CD14-positive monocyte (primary cell): ENCODE results near the gene HERPUD1. TPM values are rescaled to one million over a fixed set of nuclear protein-coding genes. Genes with fewer than 3 reads are reported as not detected.

Experiments used
- DNase-seq, 3 donors: peaks; one replicate each; pipeline ENCODE4 v3.0.0-alpha.2; 2011 to 2022
- H2AFZ ChIP-seq: 2 replicates; pipeline ENCODE4 v1.6.0; 2012; ENCODE audit warnings: mild to moderate bottlenecking, low read depth, low read length, inconsistent platforms; ENCODE audit not compliant: insufficient read depth, poor library complexity, severe bottlenecking
- H3K27ac ChIP-seq, 2 donors: 1 replicate in 1 of 2; 2 replicates in 1 of 2; pipeline ENCODE4 v1.5.1; 2012 to 2013; ENCODE audit warnings: low read length in 2 of 2, control low read depth in 1 of 2, inconsistent platforms in 1 of 2, low read depth in 1 of 2, mild to moderate bottlenecking in 1 of 2
- H3K27me3 ChIP-seq, 2 donors: one replicate each; pipeline versions ENCODE4 v1.6.0 to v1.6.1; 2011 to 2013; ENCODE audit warnings: low read length in 2 of 2; ENCODE audit not compliant: control insufficient read depth in 2 of 2, insufficient read depth in 2 of 2
- H3K36me3 ChIP-seq, 2 donors: replicated peaks in 1 of 2; 1 replicate in 1 of 2; 2 replicates in 1 of 2; pipeline versions ENCODE4 v1.5.1 to v1.6.1; 2012 to 2013; ENCODE audit warnings: low read length in 2 of 2, control low read depth in 1 of 2, inconsistent platforms in 1 of 2, mild to moderate bottlenecking in 1 of 2; ENCODE audit not compliant: insufficient read depth in 2 of 2, control insufficient read depth in 1 of 2
- H3K4me1 ChIP-seq, 2 donors: 1 replicate in 1 of 2; 2 replicates in 1 of 2; pipeline versions ENCODE4 v1.5.1 to v1.6.1; 2012 to 2013; ENCODE audit warnings: low read length in 2 of 2, control low read depth in 1 of 2, inconsistent platforms in 1 of 2, mild to moderate bottlenecking in 1 of 2, moderate library complexity in 1 of 2; ENCODE audit not compliant: insufficient read depth in 2 of 2, control insufficient read depth in 1 of 2
- H3K4me2 ChIP-seq: replicated peaks from 2 replicates; pipeline ENCODE3; 2012; ENCODE audit warnings: low read length, moderate library complexity, mild to moderate bottlenecking; ENCODE audit not compliant: poor library complexity, severe bottlenecking; ENCODE audit errors: extremely low read depth
- H3K4me3 ChIP-seq, 3 experiments: fragments of 200-600 bp in 1 of 3; sonication (generic) in 1 of 3; replicated peaks in 1 of 3; 1 replicate in 2 of 3; 2 replicates in 1 of 3; pipeline ENCODE4 v1.5.1; 2011 to 2013; ENCODE audit warnings: low read length in 3 of 3, mild to moderate bottlenecking in 3 of 3, control low read depth in 2 of 3, low read depth in 2 of 3, inconsistent platforms in 1 of 3, moderate library complexity in 1 of 3
- H3K79me2 ChIP-seq: 2 replicates; pipeline ENCODE4 v1.6.0; 2012; ENCODE audit warnings: mild to moderate bottlenecking, control low read depth, inconsistent platforms, low read length, moderate library complexity; ENCODE audit not compliant: insufficient read depth
- H3K9ac ChIP-seq: 2 replicates; pipeline ENCODE4 v1.6.0; 2017; ENCODE audit warnings: low read length, mild to moderate bottlenecking; ENCODE audit not compliant: insufficient read depth, poor library complexity, severe bottlenecking
- H3K9me3 ChIP-seq, 2 donors: replicated peaks in 1 of 2; 1 replicate in 1 of 2; 2 replicates in 1 of 2; pipeline versions ENCODE4 v1.5.1 to v1.6.1; 2012 to 2013; ENCODE audit warnings: low read length in 2 of 2, control low read depth in 1 of 2; ENCODE audit not compliant: control insufficient read depth in 1 of 2, insufficient read depth in 1 of 2
- H4K20me1 ChIP-seq: 2 replicates; pipeline ENCODE4 v1.6.0; 2012; ENCODE audit warnings: mild to moderate bottlenecking, low read length, control low read depth, moderate library complexity; ENCODE audit not compliant: insufficient read depth
- H3K27ac Mint-ChIP-seq, 7 donors: one replicate each; pipeline ENCODE4 v1.8.0; 2020; ENCODE audit warnings: mild to moderate bottlenecking in 7 of 7, mixed read lengths in 7 of 7, moderate library complexity in 6 of 7, inconsistent platforms in 2 of 7
- H3K27me3 Mint-ChIP-seq, 3 donors: one replicate each; pipeline ENCODE4 v1.8.0; 2021 to 2022; ENCODE audit warnings: low read depth in 3 of 3, mild to moderate bottlenecking in 3 of 3, mixed read lengths in 3 of 3, moderate library complexity in 3 of 3, inconsistent platforms in 1 of 3
- H3K36me3 Mint-ChIP-seq, 2 donors: one replicate each; pipeline ENCODE4 v1.8.0; 2020; ENCODE audit warnings: mixed read lengths in 2 of 2, inconsistent platforms in 1 of 2, mild to moderate bottlenecking in 1 of 2
- H3K4me1 Mint-ChIP-seq: one replicate; pipeline ENCODE4 v1.8.0; 2020; ENCODE audit warnings: mild to moderate bottlenecking, mixed read lengths
- H3K4me3 Mint-ChIP-seq, 2 donors: one replicate each; pipeline ENCODE4 v1.8.0; 2020; ENCODE audit warnings: mild to moderate bottlenecking in 2 of 2, mixed read lengths in 2 of 2, moderate library complexity in 1 of 2
- H3K9me3 Mint-ChIP-seq, 7 donors: one replicate each; pipeline ENCODE4 v1.8.0; 2020 to 2022; ENCODE audit warnings: mixed read lengths in 7 of 7, mild to moderate bottlenecking in 6 of 7, moderate library complexity in 6 of 7, inconsistent platforms in 2 of 7
- CTCF ChIP-seq: fragments of 200-600 bp; IDR thresholded peaks from one replicate; pipeline ENCODE4 v1.8.0; 2022; ENCODE audit warnings: antibody characterized with exemption, mild to moderate bottlenecking
- WGBS: methylation state at CpG from one replicate; pipeline ENCODE4 v1.1.5; 2013; ENCODE audit warnings: missing lambda C conversion rate; ENCODE audit not compliant: insufficient coverage; 5-methylcytosine and 5-hydroxymethylcytosine counted together
- intact Hi-C, 2 donors: fragments of 100-400 bp; cut with micrococcal nuclease; formaldehyde crosslinking; loops; one replicate each; pipeline versions ENCODE4 v1.15.0 to v1.15.1; 2023
- polyA plus RNA-seq, 3 donors: library from polyadenylated mRNA; depleted of rRNA in 1 of 3; unstranded in 2 of 3; stranded (reverse) in 1 of 3; fragments of 300-500 nt in 2 of 3; fragments of >200 nt in 1 of 3; fragmentation: Illumina TruSeq in 2 of 3; gene quantifications; 1 replicate in 2 of 3; 2 replicates in 1 of 3; pipeline ENCODE4 v1.2.3, GENCODE V29; 2012 to 2021

The HERPUD1 gene
- polyA plus RNA-seq, 3 donors, result 179 to 454 (median 186) TPM

- Mint-ChIP-seq H3K27ac (peak overlapping the region; percentile 90 to 95 (median 93)), H3K4me3 (peak overlapping the region; percentile 64 to 81), H3K4me1 (peaks cover 54% of the 10 kb centered on the region), H3K36me3 (peaks cover 3 to 8% of the 10 kb centered on the region in 2 donors), H3K27me3 (peaks cover 2 to 6% (median 4%) of the 10 kb centered on the region in 3 donors), H3K9me3 (peaks cover 0 to 6% (median 0%) of the 10 kb centered on the region in 7 donors)
- Histone ChIP-seq H3K36me3 (no peaks in the 10 kb centered on the region), H3K27me3 (no peaks in the 10 kb centered on the region), H2AFZ (no peak overlapping the region), H3K4me3 (peak overlapping the region in 1 of 3 experiments; percentile 60), H3K4me2 (peak overlapping the region; percentile 66), H3K79me2 (no peaks in the 10 kb centered on the region), H3K9ac (peak overlapping the region; percentile 45), H3K4me1 (peaks cover 47 to 52% of the 10 kb centered on the region in 2 donors), H4K20me1 (no peaks in the 10 kb centered on the region), H3K9me3 (no peaks in the 10 kb centered on the region), H3K27ac (peak overlapping the region; percentile 75 to 79)
- 23% methylated on average over 8 of the region's 12 CpGs for WGBS
- intact Hi-C loops, result no loop called here
- peak; percentile 63 to 90 (median 87) for DNase-seq
- no peak for TF ChIP-seq CTCF
These were observed 21.0 kb upstream of the HERPUD1 start for GRCh38 chr16:56910654-56911539.

GRCh38 chr16:56911771-56912571 lies 20.0 kb upstream of the HERPUD1 start:
- intact Hi-C loops, result no loop called here
- peak overlapping the region; percentile 45 for H3K9ac ChIP-seq
- no peak for TF ChIP-seq CTCF
- H4K20me1 ChIP-seq, result no peaks in the 10 kb centered on the region
- no peaks in the 10 kb centered on the region for H3K79me2 ChIP-seq
- peaks cover 57 to 62% of the 10 kb centered on the region in 2 donors for H3K4me1 ChIP-seq
- H3K27me3 ChIP-seq, result no peaks in the 10 kb centered on the region
- H3K27ac ChIP-seq, result peak overlapping the region; percentile 75 to 79
- Mint-ChIP-seq H3K27ac (peak overlapping the region; percentile 90 to 95 (median 93)), H3K27me3 (peaks cover 4 to 6% (median 4%) of the 10 kb centered on the region in 3 donors), H3K4me1 (peaks cover 65% of the 10 kb centered on the region), H3K36me3 (peaks cover 3 to 8% of the 10 kb centered on the region in 2 donors), H3K4me3 (peak overlapping the region; percentile 64 to 81), H3K9me3 (peaks cover 0 to 6% (median 0%) of the 10 kb centered on the region in 7 donors)
- H2AFZ ChIP-seq, result no peak overlapping the region
- WGBS, result 32% methylated on average over 21 of the region's 22 CpGs
- H3K4me2 ChIP-seq, result peak overlapping the region; percentile 66
- H3K4me3 ChIP-seq, result peak overlapping the region in 1 of 3 experiments; percentile 60
- peak; percentile 76 to 89 (median 88) for DNase-seq
- no peaks in the 10 kb centered on the region for H3K36me3 ChIP-seq
- H3K9me3 ChIP-seq, result no peaks in the 10 kb centered on the region
